ENCODE results near the gene RPL31. TPM values are rescaled to one million over a fixed set of nuclear protein-coding genes. Genes with fewer than 3 reads are reported as not detected.
A peak's percentile ranks its signal among the peaks of the same experiment; 100 is the strongest.

The RPL31 gene
- total RNA-seq, 1 experiment from 2014 or later: 682 TPM

GRCh38 chr2:100991404-100991773, 10.7 kb upstream of the RPL31 start:
- POLR2A ChIA-PET: no interaction called here
- H3K27ac ChIP-seq (ENCODE audit: low read length): no peak overlapping the region
- no peaks in the 10 kb centered on the region for H3K36me3 ChIP-seq (ENCODE audit: control insufficient read depth, insufficient read depth, low read length)
- H3K9me3 ChIP-seq (ENCODE audit: control insufficient read depth, insufficient read depth, low read depth, low read length): no peaks in the 10 kb centered on the region
- ATAC-seq: no peak
- intact Hi-C loops (cut with micrococcal nuclease; ENCODE audit: unreplicated experiment): no loop called here
- no peaks in the 10 kb centered on the region for H3K27me3 ChIP-seq (ENCODE audit: control insufficient read depth, insufficient read depth, low read length)
- H3K4me1 ChIP-seq (ENCODE audit: control insufficient read depth, insufficient read depth, low read length): no peaks in the 10 kb centered on the region
- TF ChIP-seq SIN3A (IDR thresholded peaks at IDR 0.05; ENCODE audit: borderline replicate concordance, insufficient read depth, low read depth, low read length): no peak
- TF ChIP-seq REST (IDR thresholded peaks at IDR 0.05; ENCODE audit: insufficient read depth in 1 of 2, low read depth in 2 of 2, low read length in 1 of 2): no peak
- no peak for TF ChIP-seq TCF7L2 (IDR thresholded peaks at IDR 0.05; ENCODE audit: low read depth, low read length)
- no peak for TF ChIP-seq CTCF (IDR thresholded peaks at IDR 0.05)
- no peak for DNase-seq (ENCODE audit: low read depth, low spot score)
- BruUV-seq (replicated peaks): no TSS peak
- no peak overlapping the region for H3K4me3 ChIP-seq (ENCODE audit: low read depth in 2 of 2, low read length in 2 of 2)
- CTCF ChIA-PET: no interaction called here
- in situ Hi-C loops (cut with HindIII; ENCODE audit: low pct_unique_long_range_greater_than_20kb, low sequenced_read_pairs): no loop called here

- Histone ChIP-seq H3K27ac (ENCODE audit: low read length) (no peak overlapping the region), H3K27me3 (ENCODE audit: control insufficient read depth, insufficient read depth, low read length) (no peaks in the 10 kb centered on the region), H3K36me3 (ENCODE audit: control insufficient read depth, insufficient read depth, low read length) (no peaks in the 10 kb centered on the region), H3K4me3 (ENCODE audit: low read depth in 2 of 2, low read length in 2 of 2) (no peak overlapping the region), H3K9me3 (ENCODE audit: control insufficient read depth, insufficient read depth, low read depth, low read length) (no peaks in the 10 kb centered on the region), H3K4me1 (ENCODE audit: control insufficient read depth, insufficient read depth, low read length) (no peaks in the 10 kb centered on the region)
- no TSS peak for BruUV-seq (replicated peaks)
- intact Hi-C loops (cut with micrococcal nuclease; ENCODE audit: unreplicated experiment) (no loop called here), in situ Hi-C loops (cut with HindIII; ENCODE audit: low pct_unique_long_range_greater_than_20kb, low sequenced_read_pairs) (no loop called here)
- TF ChIP-seq REST (IDR thresholded peaks at IDR 0.05; ENCODE audit: insufficient read depth in 1 of 2, low read depth in 2 of 2, low read length in 1 of 2) (peak in 1 of 2 experiments; percentile 41; a peak in 1 of 4 replicates), SIN3A (IDR thresholded peaks at IDR 0.05; ENCODE audit: borderline replicate concordance, insufficient read depth, low read depth, low read length) (no peak)
- ATAC-seq (no peak), DNase-seq (ENCODE audit: low read depth, low spot score) (no peak)
- ChIA-PET CTCF (no interaction called here), POLR2A (no interaction called here)
These were observed 9.8 kb upstream of the RPL31 start for GRCh38 chr2:100992262-100992661.

All from Panc1 (cell line).